H9 (cell line): ENCODE results near the gene CD59. TPM values are rescaled to one million over a fixed set of nuclear protein-coding genes. Genes with fewer than 3 reads are reported as not detected.

Experiments used
- DNase-seq: peaks from one replicate; pipeline ENCODE4 v3.0.0-alpha.2; 2017
- H2AFZ ChIP-seq: one replicate; pipeline ENCODE4 v1.6.1; 2013; ENCODE audit warnings: mild to moderate bottlenecking, low read length, control low read depth, moderate library complexity
- H2AK5ac ChIP-seq: 2 replicates; pipeline ENCODE4 v1.6.1; 2013; ENCODE audit warnings: low read length, control low read depth, mixed read lengths; ENCODE audit not compliant: insufficient read length
- H2BK120ac ChIP-seq: one replicate; pipeline ENCODE4 v1.6.1; 2013; ENCODE audit warnings: low read depth, mild to moderate bottlenecking, low read length, control low read depth, inconsistent platforms; ENCODE audit not compliant: poor library complexity, severe bottlenecking
- H2BK12ac ChIP-seq: 2 replicates; pipeline ENCODE4 v1.6.1; 2013; ENCODE audit warnings: low read length, control low read depth, mixed read lengths, low read depth; ENCODE audit not compliant: insufficient read length
- H2BK15ac ChIP-seq: 2 replicates; pipeline ENCODE4 v1.6.1; 2013; ENCODE audit warnings: low read depth, low read length, control low read depth
- H2BK20ac ChIP-seq: one replicate; pipeline ENCODE4 v1.6.1; 2013; ENCODE audit warnings: low read depth, mild to moderate bottlenecking, low read length, control low read depth, inconsistent platforms; ENCODE audit not compliant: poor library complexity, severe bottlenecking
- H2BK5ac ChIP-seq: 2 replicates; pipeline ENCODE4 v1.6.1; 2013; ENCODE audit warnings: low read length, control low read depth, mixed read lengths; ENCODE audit not compliant: insufficient read length
- H3K14ac ChIP-seq: 2 replicates; pipeline ENCODE4 v1.6.1; 2013; ENCODE audit warnings: low read length, control low read depth; ENCODE audit not compliant: insufficient read depth
- H3K18ac ChIP-seq: 2 replicates; pipeline ENCODE4 v1.6.1; 2013; ENCODE audit warnings: low read depth, mild to moderate bottlenecking, mixed read lengths, low read length, control low read depth; ENCODE audit not compliant: insufficient read length
- H3K23ac ChIP-seq: 2 replicates; pipeline ENCODE4 v1.6.1; 2013; ENCODE audit warnings: low read length, control low read depth, mixed read lengths, low read depth; ENCODE audit not compliant: insufficient read length
- H3K23me2 ChIP-seq: 2 replicates; pipeline ENCODE4 v1.6.1; 2013; ENCODE audit warnings: low read depth, mild to moderate bottlenecking, mixed read lengths, low read length, control low read depth; ENCODE audit not compliant: insufficient read length, poor library complexity, severe bottlenecking
- H3K27ac ChIP-seq: 2 replicates; pipeline ENCODE4 v1.5.1; 2013; ENCODE audit warnings: low read length, control low read depth, mixed read lengths, low read depth; ENCODE audit not compliant: insufficient read length
- H3K27me3 ChIP-seq: 2 replicates; pipeline ENCODE4 v1.6.1; 2013; ENCODE audit warnings: low read length, control low read depth, inconsistent platforms; ENCODE audit not compliant: insufficient read depth
- H3K4ac ChIP-seq: 2 replicates; pipeline ENCODE4 v1.6.1; 2013; ENCODE audit warnings: low read depth, mild to moderate bottlenecking, control low read depth, inconsistent platforms, low read length, moderate library complexity
- H3K4me1 ChIP-seq: 2 replicates; pipeline ENCODE4 v1.6.1; 2013; ENCODE audit warnings: low read length, control low read depth, inconsistent platforms; ENCODE audit not compliant: insufficient read depth
- H3K4me2 ChIP-seq: 2 replicates; pipeline ENCODE4 v1.6.1; 2013; ENCODE audit warnings: low read length, control low read depth, mixed read lengths; ENCODE audit not compliant: insufficient read length, insufficient read depth
- H3K56ac ChIP-seq: 2 replicates; pipeline ENCODE4 v1.6.1; 2013; ENCODE audit warnings: low read depth, mild to moderate bottlenecking, mixed read lengths, low read length, control low read depth; ENCODE audit not compliant: insufficient read length
- H3K79me1 ChIP-seq: 2 replicates; pipeline ENCODE4 v1.6.1; 2013; ENCODE audit warnings: low read depth, mild to moderate bottlenecking, moderate library complexity, low read length, control low read depth, inconsistent platforms; ENCODE audit not compliant: insufficient read depth, poor library complexity, severe bottlenecking
- H3K79me2 ChIP-seq: 2 replicates; pipeline ENCODE4 v1.6.1; 2013; ENCODE audit warnings: low read length, control low read depth, inconsistent platforms; ENCODE audit not compliant: insufficient read depth
- H3K9ac ChIP-seq: 2 replicates; pipeline ENCODE4 v1.6.1; 2013; ENCODE audit warnings: low read length, control low read depth, mixed read lengths; ENCODE audit not compliant: insufficient read length; ENCODE audit errors: extremely low read depth
- H3K9me3 ChIP-seq: one replicate; pipeline ENCODE4 v1.6.1; 2013; ENCODE audit warnings: low read depth, low read length, inconsistent platforms; ENCODE audit not compliant: control insufficient read depth
- H3T11ph ChIP-seq: one replicate; pipeline ENCODE4 v1.6.1; 2013; ENCODE audit warnings: mild to moderate bottlenecking, low read length, control low read depth, inconsistent platforms
- H4K20me1 ChIP-seq: one replicate; pipeline ENCODE4 v1.6.1; 2013; ENCODE audit not compliant: control insufficient read depth, insufficient read length, insufficient read depth
- H4K5ac ChIP-seq: 2 replicates; pipeline ENCODE4 v1.6.1; 2013; ENCODE audit warnings: low read depth, mild to moderate bottlenecking, mixed read lengths, low read length, control low read depth; ENCODE audit not compliant: insufficient read length
- H4K8ac ChIP-seq: replicated peaks from 2 replicates; pipeline ENCODE4 v1.6.1; 2013; ENCODE audit warnings: low read length, control low read depth, mixed read lengths, low read depth; ENCODE audit not compliant: insufficient read length
- H4K91ac ChIP-seq: 2 replicates; pipeline ENCODE4 v1.6.1; 2013; ENCODE audit warnings: low read depth, mild to moderate bottlenecking, moderate library complexity, mixed read lengths, low read length, control low read depth; ENCODE audit not compliant: insufficient read length
- H3K27ac Mint-ChIP-seq, 3 experiments: 2 replicates in 2 of 3; 3 replicates in 1 of 3; pipeline ENCODE4 v1.8.0; 2020 to 2021; ENCODE audit warnings: mixed read lengths in 3 of 3, mild to moderate bottlenecking in 1 of 3, moderate library complexity in 1 of 3
- H3K27me3 Mint-ChIP-seq: 2 replicates; pipeline ENCODE4 v1.8.0; 2021; ENCODE audit warnings: low read depth, mild to moderate bottlenecking, moderate library complexity, mixed read lengths
- H3K36me3 Mint-ChIP-seq, 3 experiments: 2 replicates in 2 of 3; 3 replicates in 1 of 3; pipeline ENCODE4 v1.8.0; 2020 to 2021; ENCODE audit warnings: low read depth in 3 of 3, mixed read lengths in 3 of 3; ENCODE audit not compliant: insufficient read depth in 1 of 3
- H3K4me1 Mint-ChIP-seq, 2 experiments: 2 replicates each; pipeline ENCODE4 v1.8.0; 2020; ENCODE audit warnings: mixed read lengths in 2 of 2
- H3K4me3 Mint-ChIP-seq, 2 experiments: 2 replicates in 1 of 2; 3 replicates in 1 of 2; pipeline ENCODE4 v1.8.0; 2020 to 2021; ENCODE audit warnings: mild to moderate bottlenecking in 2 of 2, mixed read lengths in 2 of 2, moderate library complexity in 1 of 2
- H3K9me3 Mint-ChIP-seq, 2 experiments: 2 replicates in 1 of 2; 3 replicates in 1 of 2; pipeline ENCODE4 v1.8.0; 2020; ENCODE audit warnings: mild to moderate bottlenecking in 2 of 2, mixed read lengths in 2 of 2, moderate library complexity in 1 of 2
- WGBS: extraction: QIAGEN DNeasy Blood & Tissue Kit; methylation state at CpG from one replicate; pipeline ENCODE4 v1.1.7; 2013; ENCODE audit warnings: missing lambda C conversion rate, low lambda C conversion rate, mixed read lengths; ENCODE audit not compliant: insufficient read length; ENCODE audit errors: extremely low coverage; 5-methylcytosine and 5-hydroxymethylcytosine counted together
- total RNA-seq: library from RNA; stranded (reverse); gene quantifications from 2 replicates; pipeline ENCODE4 v1.2.1, GENCODE V29; 2021
- TF ChIP-seq, protein P1 (sequence below): fragments of 200-600 bp; sonication (generic); conservative IDR thresholded peaks from 3 replicates; pipeline ENCODE4 v1.8.0; 2021; ENCODE audit warnings: antibody characterized with exemption, mild to moderate bottlenecking

CD59 gene
- total RNA-seq, 1 experiment from 2014 or later, result 91.5 TPM

DNA sequence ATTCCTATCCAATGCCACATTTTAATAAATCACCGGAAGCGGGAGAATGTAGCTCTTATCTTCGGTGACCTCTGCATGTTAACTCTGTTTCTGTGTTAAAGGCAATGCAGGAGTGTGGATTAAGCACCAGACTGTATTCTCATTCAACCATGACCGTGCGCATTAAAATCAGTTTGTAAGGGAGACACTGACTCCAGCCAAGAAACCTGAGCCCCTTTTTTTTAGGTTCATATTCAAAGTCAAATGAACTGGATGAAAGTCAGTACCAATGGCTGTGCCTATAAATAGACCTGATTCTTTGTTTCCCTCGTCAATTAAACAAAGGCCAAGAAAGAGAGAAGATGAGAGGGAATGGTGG is 67.8 kb downstream of the CD59 start:
- Histone ChIP-seq H2BK5ac (no peak overlapping the region), H3K27me3 (no peaks in the 10 kb centered on the region), H4K91ac (no peak overlapping the region), H2BK12ac (no peak overlapping the region), H3T11ph (no peak overlapping the region), H4K20me1 (no peaks in the 10 kb centered on the region), H3K79me1 (no peaks in the 10 kb centered on the region), H2AFZ (no peak overlapping the region), H2BK120ac (no peak overlapping the region), H4K5ac (no peak overlapping the region), H3K18ac (no peak overlapping the region), H3K23me2 (no peaks in the 10 kb centered on the region), H3K23ac (no peak overlapping the region), H3K56ac (no peak overlapping the region), H3K9me3 (no peaks in the 10 kb centered on the region), H2BK15ac (no peak overlapping the region), H3K79me2 (no peaks in the 10 kb centered on the region), H3K4me1 (peaks cover 9% of the 10 kb centered on the region; the same call in 1 of the 2 replicates), H3K27ac (peak overlapping the region; percentile 6), H3K4ac (no peak overlapping the region), H3K9ac (no peak overlapping the region), H2BK20ac (no peak overlapping the region), H3K14ac (no peak overlapping the region), H4K8ac (no peak overlapping the region), H2AK5ac (no peak overlapping the region), H3K4me2 (no peak overlapping the region)
- Mint-ChIP-seq H3K4me1 (peaks cover 41 to 43% of the 10 kb centered on the region in 2 experiments), H3K36me3 (peaks cover 3 to 14% (median 8%) of the 10 kb centered on the region in 3 experiments), H3K9me3 (peaks cover 10 to 11% of the 10 kb centered on the region in 2 experiments; a peak in 4 of 5 replicates), H3K4me3 (peak overlapping the region in 1 of 2 experiments; percentile 10; a peak in 3 of 5 replicates), H3K27ac (peak overlapping the region; percentile 54 to 91 (median 85); a peak in 5 of 7 replicates), H3K27me3 (no peaks in the 10 kb centered on the region)
- no CpG with 5 or more reads among the region's 6 CpGs for WGBS
- DNase-seq, result no peak
- TF ChIP-seq, protein P1, sequence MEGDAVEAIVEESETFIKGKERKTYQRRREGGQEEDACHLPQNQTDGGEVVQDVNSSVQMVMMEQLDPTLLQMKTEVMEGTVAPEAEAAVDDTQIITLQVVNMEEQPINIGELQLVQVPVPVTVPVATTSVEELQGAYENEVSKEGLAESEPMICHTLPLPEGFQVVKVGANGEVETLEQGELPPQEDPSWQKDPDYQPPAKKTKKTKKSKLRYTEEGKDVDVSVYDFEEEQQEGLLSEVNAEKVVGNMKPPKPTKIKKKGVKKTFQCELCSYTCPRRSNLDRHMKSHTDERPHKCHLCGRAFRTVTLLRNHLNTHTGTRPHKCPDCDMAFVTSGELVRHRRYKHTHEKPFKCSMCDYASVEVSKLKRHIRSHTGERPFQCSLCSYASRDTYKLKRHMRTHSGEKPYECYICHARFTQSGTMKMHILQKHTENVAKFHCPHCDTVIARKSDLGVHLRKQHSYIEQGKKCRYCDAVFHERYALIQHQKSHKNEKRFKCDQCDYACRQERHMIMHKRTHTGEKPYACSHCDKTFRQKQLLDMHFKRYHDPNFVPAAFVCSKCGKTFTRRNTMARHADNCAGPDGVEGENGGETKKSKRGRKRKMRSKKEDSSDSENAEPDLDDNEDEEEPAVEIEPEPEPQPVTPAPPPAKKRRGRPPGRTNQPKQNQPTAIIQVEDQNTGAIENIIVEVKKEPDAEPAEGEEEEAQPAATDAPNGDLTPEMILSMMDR, result no peak
